Fibroblast of the aortic adventitia (primary cell): Measurements from ENCODE around the gene PRND. TPM values are rescaled to one million over a fixed set of nuclear protein-coding genes. Genes with fewer than 3 reads are reported as not detected.

Experiments
- DNase-seq: peaks from one replicate; pipeline ENCODE4 v3.0.0-alpha.2; 2010; ENCODE audit warnings: low read depth
- H3K4me3 ChIP-seq: 2 replicates; pipeline ENCODE4 v1.5.1; 2011; ENCODE audit warnings: low read depth, mild to moderate bottlenecking, control low read depth, low read length, moderate library complexity
- CTCF ChIP-seq: IDR thresholded peaks from 2 replicates; pipeline ENCODE4 v1.5.1; 2011; ENCODE audit warnings: mild to moderate bottlenecking, low read length, control low read depth, inconsistent platforms; ENCODE audit not compliant: insufficient read depth
- total RNA-seq: library from RNA; depleted of rRNA; stranded (reverse); fragments of >200 nt; gene quantifications from 2 replicates; pipeline ENCODE4 v1.2.3, GENCODE V29; 2012; ENCODE audit warnings: low replicate concordance

PRND gene
- total RNA-seq, 1 donor = not detected

GRCh38 chr20:4711511-4711910 is 10.2 kb upstream of the PRND start:
- no peak overlapping the region for H3K4me3 ChIP-seq
- DNase-seq = no peak
- no peak for TF ChIP-seq CTCF

- DNase-seq = no peak
- TF ChIP-seq CTCF = no peak
- H3K4me3 ChIP-seq = no peak overlapping the region
Measured at GRCh38 chr20:4713401-4713800, 8.3 kb upstream of the PRND start.

- no peak for DNase-seq
- TF ChIP-seq CTCF = no peak
Measured at GRCh38 chr20:4714818-4715217, 6.9 kb upstream of the PRND start.

GRCh38 chr20:4717816-4718570 is 3.7 kb upstream of the PRND start:
- peak; percentile 5 for DNase-seq
- no peak overlapping the region for H3K4me3 ChIP-seq
- TF ChIP-seq CTCF = no peak

More at GRCh38 chr20:4714818-4715217, 6.9 kb upstream of the PRND start:
- no peak overlapping the region for H3K4me3 ChIP-seq

GRCh38 chr20:4719190-4719589 is 2.5 kb upstream of the PRND start:
- DNase-seq = no peak
- no peak overlapping the region for H3K4me3 ChIP-seq
- TF ChIP-seq CTCF = no peak

GRCh38 chr20:4720041-4720976 is 1.4 kb upstream of the PRND start:
- DNase-seq = peak; percentile 81
- TF ChIP-seq CTCF = peak; percentile 70
- H3K4me3 ChIP-seq = no peak overlapping the region
